G401.6 (cell line): ENCODE data around the gene GSE1.

Source experiments
- FAIRE-seq: peaks from 2 replicates; lab custom pipeline; 2012; peaks lifted over from hg19 to GRCh38; lab: Jason Lieb, UNC

GSE1 gene

DNA sequence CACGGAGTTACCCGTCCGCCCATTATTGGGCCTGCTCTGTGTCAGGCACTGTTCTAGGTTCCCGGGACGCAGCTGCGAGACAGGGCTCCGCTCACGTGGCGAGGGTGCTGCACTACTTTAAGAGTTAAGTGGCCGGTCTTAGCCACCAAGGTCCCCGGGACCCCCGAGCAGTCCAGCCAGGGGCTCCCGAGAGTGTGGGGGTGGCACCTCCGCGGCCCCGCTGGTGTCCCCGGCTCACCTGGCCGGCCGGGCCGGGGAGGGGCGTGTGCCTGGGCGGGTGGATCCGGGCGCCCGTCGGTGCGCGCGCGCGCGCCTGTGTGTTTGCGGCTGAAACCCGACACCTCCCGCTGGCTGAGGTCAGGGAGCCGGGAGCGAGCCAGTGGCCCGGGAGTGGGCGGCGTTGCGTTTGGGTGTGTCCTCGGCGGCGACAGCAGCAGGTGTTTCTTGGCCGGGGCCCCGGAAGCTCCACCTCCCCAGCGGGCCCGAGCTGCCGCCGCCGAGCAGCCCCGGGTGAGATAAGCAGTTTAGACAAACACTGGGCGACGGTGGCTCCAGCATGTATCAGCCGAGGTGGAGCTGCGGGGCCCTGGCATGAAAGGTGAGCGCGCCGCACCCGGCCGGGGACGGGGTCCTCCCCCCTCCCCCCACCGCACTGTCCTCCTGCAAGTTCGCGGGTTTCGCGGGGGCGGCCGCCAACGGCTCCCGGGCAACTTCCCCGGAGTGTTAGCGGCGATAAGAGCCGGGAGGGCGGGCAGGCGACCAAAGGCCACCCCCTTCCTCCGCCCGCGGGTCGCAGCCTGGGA, at the start of gene GSE1:
TSS of gene GSE1 (plus strand) at position 522 of the 803 bp plus-strand sequence. CDS start at position 592, 70 bp downstream.
- peak; percentile 67 for FAIRE-seq

GRCh38 chr16:85563515-85564276, 49.4 kb upstream of the GSE1 start:
- no peak for FAIRE-seq

GRCh38 chr16:85564277-85565051, 48.7 kb upstream of the GSE1 start:
- FAIRE-seq = no peak

- FAIRE-seq = no peak
Observed at GRCh38 chr16:85565340-85565739, 47.8 kb upstream of the GSE1 start.

- FAIRE-seq = no peak
Observed at GRCh38 chr16:85565801-85566526, 47.2 kb upstream of the GSE1 start.

DNA sequence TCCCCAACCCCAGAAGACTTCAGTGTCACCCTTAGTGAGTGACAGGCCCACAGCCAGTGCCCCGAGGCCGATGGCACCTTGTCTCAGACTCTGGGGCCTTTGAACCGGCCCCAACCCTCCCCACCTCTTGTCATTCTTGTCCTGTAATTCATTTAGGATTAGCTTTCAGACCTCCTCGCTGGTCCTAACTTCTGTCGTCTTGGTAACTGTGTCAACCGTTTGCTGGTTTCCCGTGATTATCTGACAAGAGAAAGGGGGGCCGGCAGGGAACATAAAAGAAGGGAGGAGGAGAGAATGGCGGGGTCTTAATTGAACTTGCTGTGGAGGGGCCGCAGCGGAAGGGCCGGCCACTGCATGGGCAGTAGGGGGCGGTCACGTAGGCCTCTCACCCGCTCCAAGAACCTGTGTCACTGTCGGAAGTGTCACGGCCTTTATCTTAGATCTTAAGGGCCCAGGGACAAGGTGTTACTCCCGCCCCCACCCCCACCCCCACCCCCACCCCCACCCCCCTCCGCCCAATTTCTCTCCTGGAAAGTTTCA, 46.5 kb upstream of the GSE1 start:
- no peak for FAIRE-seq

GRCh38 chr16:85567101-85567866, 45.8 kb upstream of the GSE1 start:
- no peak for FAIRE-seq

GRCh38 chr16:85567935-85568334, 45.2 kb upstream of the GSE1 start:
- no peak for FAIRE-seq

DNA sequence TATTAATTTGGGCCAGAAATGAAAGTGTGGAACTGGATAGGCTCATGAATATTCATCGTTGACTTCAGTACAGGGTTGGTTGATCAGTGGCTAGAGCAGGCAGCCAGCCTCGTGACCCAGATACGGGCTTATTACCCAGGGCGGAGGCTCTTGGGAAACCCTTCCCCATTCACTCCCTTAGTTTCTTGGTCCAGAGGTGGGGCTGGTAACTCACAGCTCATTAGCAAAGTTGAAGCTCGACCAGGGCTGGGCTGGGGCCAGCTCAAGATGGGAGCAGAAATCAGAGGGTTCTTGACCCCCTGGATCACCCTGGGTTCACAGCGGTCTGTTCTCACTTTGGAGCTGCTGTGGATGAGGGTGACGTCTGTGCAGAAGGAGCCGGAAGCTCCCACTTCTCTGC, 44.6 kb upstream of the GSE1 start:
- no peak for FAIRE-seq

DNA sequence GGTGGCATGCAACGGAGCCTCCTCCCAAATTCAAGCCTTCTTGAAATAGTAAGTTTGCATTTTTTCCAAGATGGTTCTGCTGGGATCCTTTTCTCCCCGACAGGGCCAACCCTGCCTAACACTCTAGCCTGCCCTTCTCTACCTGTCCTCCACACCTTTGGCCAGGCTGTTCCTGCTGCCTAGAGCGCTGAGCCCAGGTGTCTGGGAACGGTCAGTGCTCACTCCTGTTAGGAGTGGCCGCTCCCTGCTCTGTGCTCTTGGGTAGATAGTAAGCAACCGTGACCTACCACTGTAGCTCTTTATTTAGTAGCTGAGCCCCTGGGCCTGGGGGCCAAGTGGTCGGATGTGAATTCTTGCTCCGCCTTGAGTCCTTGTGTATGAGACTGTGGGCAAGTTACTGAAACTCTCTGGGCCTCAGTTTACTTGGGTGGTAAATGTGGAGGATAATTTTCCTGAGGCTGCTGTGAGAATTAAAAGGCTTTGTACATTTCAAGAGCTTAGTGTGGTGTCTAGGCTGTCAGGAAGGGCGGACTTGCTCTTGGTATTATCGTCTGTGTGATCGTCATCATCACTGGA, 44.0 kb upstream of the GSE1 start:
- no peak for FAIRE-seq

GRCh38 chr16:85569615-85570212, 43.4 kb upstream of the GSE1 start:
- no peak for FAIRE-seq

GRCh38 chr16:85570213-85570734, 42.8 kb upstream of the GSE1 start:
- no peak for FAIRE-seq

DNA sequence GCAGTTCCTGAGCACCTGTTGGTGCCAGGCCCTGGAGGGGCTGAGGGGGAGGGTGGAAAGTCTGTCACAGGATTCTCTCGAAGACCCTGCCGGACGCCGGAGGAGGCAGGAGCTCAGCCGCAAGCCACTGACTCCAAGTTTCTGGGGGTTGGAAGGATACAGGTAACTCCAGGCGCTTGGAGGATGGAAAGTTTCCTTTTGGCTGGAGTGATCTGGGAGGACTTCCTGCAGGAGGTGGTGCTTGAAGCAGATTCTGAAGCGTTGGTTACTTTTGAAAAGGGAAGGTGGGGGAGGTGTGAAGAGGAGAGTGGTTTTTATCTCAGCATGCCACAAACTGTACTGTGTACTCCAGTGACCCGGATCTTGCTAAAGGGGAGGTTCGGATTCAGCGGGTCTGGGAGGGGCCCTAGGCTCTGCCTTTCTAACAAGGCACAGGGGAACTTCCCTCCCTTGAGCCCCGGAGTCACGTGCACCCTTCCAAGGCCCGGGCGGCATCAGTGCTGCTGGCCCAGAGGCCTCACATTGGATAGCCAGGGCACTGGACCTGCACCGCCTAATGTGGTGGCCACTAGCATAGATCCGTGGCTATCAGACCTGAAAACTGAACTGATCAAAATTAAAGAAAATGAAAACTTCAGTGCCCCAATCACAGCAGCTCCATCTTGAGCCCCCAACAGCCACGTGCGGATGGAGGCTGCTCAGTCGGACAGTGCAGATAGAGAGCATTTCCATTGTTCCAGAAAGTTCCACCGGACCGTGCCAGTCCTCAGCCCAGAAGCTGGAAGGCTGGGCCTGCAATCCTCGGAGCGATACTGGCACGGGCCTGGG, 42.2 kb upstream of the GSE1 start:
- no peak for FAIRE-seq

- no peak for FAIRE-seq
Observed at GRCh38 chr16:85571563-85571812, 41.6 kb upstream of the GSE1 start.

GRCh38 chr16:85571813-85572619, 41.1 kb upstream of the GSE1 start:
- FAIRE-seq = no peak

DNA sequence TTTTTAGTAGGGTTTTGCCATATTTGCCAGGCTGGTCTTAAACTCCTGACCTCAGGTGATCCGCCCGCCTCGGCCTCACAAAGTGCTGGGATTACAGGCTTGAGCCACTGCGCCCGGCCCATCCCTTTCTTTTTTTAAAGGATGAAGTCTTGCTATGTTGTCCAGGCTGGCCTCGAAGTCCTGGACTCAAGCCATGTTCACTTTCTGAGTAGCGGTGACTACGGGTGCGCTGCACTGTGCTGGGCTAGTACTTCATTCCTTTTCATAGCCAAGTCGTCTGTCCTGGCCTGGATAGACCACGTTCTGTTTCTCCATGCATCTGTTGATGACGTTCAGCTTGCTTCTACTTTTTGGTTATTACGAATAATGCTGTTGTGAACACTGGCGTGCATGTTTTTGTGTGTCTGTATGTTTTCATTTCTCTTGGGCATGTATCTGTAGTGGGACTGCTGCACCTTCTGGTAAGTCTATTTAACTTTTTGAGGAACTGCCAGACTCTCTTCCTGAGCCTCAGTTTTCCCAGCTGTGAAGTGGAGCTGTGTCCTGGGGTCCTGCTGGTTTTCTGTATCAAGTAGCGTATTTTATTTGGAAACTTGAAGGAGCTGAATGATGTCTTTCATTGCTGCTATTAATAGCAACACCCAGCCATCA, 40.0 kb upstream of the GSE1 start:
- no peak for FAIRE-seq

- no peak for FAIRE-seq
Observed at GRCh38 chr16:85573696-85574641, 39.2 kb upstream of the GSE1 start.
